T-helper 2 cell treated with Interferon-gamma antibody and Interleukin-4, amounts not matched to agents 100 ng/mL and 5 ng/mL, for 36 hours (primary cell): ENCODE results near the gene FSTL3. TPM values are rescaled to one million over a fixed set of nuclear protein-coding genes. Genes with fewer than 3 reads are reported as not detected.

ENCODE experiments used
- intact Hi-C: fragments of 100-400 bp; cut with micrococcal nuclease; formaldehyde crosslinking; loops from one replicate; pipeline ENCODE4 v1.15.1; 2023
- total RNA-seq: library from RNA; stranded (reverse); gene quantifications from 2 replicates; pipeline ENCODE4 v1.2.3, GENCODE V29; 2022

FSTL3 gene
- total RNA-seq, 1 donor from 2014 or later = 3.3 TPM

- intact Hi-C loops = no loop called here
Measured at GRCh38 chr19:644789-645188, 31.4 kb upstream of the FSTL3 start.

DNA sequence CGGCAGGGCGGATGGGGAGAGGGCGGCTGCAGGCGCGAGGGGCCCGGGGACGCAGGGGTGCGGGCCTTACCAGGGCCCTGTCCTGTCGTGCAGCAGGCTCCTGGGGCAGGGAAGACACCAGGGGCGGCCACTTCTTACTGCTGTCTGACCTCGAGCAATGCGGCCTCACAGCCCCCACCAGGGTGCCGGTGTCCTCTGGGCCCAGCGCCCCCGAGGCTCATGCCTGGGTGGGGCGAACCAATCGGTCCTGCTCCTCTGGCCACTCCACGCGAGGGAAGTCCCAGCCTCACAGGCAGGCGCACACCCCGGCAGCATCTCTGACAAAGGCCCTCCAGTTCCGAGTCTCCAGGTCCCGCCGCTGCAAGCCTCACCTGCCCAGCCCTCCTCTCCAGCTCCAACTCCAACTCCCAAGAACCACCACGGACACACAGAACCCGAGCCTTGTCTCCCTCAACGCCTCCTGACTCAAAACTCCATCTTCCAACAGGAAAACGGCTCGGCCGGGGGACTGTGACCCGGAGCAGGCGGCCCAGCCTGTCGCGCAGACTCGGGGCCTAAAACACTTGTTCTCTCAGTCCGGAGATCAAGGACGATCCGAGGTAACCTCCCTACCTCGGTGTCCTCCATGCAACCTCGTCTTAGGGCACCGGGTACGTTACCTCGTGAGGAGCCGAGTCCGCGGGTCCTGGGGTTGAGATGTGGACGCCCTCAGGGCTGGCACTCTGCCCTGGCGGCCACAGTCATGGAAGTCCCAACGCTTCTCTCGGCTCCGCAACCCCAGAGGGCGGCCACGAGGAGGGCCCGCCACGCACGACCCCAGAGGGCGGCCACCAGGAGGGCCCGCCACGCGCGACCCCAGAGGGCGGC is 30.0 kb upstream of the FSTL3 start:
- intact Hi-C loops = no loop called here

DNA sequence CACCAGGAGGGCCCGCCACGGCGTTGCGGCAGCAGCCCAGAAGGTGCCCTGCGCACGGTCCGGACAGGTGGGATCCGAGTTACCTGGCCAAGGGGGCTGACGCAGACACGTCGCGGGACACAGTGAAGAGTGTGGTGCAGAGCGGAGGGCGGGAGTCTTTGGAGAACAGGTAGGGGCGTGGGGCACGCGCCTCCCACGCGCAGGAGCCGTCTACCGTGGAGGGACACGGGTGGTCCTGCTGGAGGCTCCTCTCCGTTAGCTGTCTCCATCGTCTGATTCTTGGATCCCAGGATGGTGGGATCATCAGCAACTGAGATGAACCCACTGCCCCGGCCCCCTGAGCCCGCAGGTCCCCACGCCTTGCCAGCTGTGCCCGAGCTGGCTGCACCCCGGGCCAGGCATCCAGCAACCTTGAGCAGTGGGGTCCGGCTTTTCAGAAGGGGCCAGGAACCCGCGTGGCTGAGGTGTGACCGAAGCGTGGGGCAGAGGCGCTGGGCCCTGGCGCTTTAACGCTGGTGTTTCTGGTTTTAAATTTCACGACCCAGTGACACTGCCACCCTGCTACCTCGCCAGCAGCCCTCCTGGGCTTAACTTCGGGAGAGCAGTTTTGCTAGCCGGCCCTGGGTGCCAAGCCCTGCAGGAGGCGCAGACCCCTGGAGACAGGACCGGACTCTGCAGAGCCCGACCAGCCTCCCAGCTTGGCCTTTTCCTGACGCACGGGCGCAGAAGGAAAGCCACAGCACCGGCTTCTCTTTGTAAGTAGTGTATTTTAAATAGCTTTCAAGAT is 29.2 kb upstream of the FSTL3 start:
- intact Hi-C loops = no loop called here

- intact Hi-C loops = no loop called here
Measured at GRCh38 chr19:647566-648284, 28.5 kb upstream of the FSTL3 start.

DNA sequence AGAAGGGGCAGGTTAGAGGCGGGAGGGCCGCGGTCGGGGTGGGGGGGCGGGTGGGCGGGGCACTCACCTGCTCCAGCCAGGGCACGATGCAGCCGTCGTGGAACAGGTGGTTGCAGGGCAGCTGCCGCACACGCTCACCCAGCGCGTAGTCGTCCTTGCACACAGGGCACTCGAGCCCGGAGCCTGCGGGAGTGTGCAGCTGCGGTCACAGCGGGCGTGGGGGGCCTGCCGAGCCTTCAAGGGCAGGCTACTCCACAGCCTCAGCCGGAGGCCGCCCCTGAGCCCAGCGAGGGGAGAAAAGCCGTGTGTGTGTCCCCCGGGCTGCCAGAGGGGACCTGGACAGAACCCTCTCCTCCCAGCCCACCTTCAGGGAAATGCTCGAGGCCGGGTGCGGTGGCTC is 27.9 kb upstream of the FSTL3 start:
- intact Hi-C loops = no loop called here

- intact Hi-C loops = no loop called here
Measured at GRCh38 chr19:648904-649801, 27.0 kb upstream of the FSTL3 start.

- intact Hi-C loops = no loop called here
Measured at GRCh38 chr19:650121-650520, 26.1 kb upstream of the FSTL3 start.

DNA sequence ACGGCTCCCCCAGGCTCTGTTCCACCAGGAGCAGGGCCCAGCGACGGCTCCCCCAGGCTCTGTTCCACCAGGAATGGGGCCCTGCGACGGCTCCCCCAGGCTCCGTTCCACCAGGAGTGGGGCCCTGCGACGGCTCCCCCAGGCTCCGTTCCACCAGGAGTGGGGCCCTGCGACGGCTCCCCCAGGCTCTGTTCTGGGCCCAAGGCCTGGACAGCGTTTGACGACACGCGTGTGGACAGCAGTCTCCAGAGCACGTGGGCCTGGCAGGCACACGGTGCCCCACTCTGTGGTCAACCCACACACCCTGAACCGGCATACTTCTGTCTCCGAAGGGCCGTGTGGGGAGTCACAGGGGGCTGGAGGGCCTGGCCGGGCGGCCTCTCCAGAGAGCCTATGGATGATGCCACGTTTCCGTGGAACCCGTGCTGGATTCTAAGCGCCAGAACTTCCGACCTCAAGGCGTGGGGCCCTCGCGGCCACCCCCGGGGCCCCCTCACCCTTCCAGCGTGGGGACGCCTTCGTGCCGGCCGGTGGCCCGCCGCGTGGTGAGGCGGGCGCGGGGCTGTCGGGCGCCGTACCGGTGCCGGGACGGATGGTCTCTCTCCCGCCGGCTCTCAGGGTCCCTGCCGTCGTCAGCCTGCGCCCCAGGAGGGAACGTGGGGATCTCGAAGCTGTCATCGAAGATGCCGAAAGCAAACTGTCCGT is 24.9 kb upstream of the FSTL3 start:
- intact Hi-C loops = no loop called here

- intact Hi-C loops = no loop called here
Measured at GRCh38 chr19:651991-652390, 24.2 kb upstream of the FSTL3 start.

DNA sequence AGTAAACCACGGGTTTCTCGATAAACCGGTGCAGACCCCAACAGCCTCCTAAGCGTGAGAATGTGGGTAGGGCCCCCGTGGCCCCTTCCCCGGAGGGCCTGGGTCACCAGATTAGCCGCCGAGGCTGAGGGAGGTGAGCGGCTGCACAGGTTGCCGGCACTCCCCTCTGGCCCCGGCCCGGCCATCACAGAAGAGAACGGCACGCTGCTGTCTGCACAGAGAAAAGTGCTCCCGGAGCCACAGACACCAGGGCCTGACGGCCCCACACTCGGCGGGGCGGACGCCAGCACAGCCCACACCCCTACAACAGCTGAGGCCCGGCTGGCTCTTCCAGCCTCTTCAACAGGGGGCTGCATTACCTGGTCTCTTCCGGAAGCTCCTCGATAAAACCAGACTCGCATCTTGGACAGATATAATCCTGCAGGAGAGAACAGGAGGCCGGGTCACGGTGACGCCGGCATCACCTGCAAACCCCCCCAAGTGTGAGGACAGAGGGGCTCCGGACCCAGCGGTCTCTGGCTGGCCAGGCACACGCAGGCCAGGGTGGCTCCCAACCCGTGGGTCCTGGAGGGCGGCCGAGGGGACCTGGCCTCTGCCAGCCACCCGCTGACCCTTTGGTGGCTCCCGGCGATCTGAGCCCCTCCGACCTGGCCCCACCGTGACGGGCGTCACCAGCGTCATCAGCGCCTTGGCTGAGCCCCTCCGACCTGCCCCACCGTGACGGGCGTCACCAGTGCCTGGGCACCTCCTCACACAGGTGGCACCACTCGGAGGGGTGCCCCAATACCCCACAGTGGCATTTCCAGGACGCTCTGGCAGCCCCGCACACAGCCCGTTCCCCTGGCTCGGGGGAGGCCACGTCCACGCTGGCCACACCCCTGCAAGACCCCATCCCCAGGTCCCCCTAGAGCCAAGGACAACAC is 23.5 kb upstream of the FSTL3 start:
- intact Hi-C loops = no loop called here

- intact Hi-C loops = no loop called here
Measured at GRCh38 chr19:653425-653824, 22.8 kb upstream of the FSTL3 start.

- intact Hi-C loops = no loop called here
Measured at GRCh38 chr19:655691-656090, 20.5 kb upstream of the FSTL3 start.

DNA sequence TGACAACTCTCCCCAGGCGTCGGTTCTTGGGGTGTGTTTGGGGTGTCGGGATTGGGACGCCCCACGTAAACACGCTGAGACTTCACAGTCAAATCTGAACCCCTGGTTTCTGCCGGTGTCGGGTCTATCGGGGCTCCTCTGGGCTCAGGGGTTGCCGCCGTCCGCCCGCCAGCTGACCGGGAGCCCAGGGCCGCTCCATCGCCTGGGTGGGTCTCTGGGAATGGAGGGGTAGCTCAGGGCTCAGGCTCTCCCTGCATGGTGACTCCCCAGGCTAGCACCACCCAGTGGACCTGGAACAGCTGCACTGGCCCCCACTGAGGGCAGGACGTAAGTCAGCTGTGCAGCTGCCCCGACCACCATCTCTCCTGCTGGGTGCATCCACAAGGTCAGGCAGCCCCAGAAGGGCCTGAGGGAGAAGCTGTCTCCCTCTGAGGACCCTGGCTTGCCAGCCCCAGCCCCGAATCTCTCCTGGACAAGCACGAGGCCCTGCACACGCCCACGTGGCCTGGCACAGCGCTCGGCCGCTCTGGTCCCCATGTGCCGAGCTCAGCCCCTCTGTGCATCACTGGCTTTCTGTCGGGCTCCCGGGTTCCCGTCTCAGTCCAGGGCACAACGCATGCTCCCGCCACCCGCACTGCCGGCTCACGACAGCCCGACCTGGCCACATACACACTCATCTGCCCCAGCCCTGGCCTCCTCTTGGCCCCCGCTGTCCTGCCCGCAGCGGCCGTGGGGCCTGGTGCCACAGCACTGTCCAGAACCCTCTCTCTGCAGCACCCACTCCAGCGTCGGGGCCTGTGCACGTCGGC is 19.2 kb upstream of the FSTL3 start:
- intact Hi-C loops = no loop called here

DNA sequence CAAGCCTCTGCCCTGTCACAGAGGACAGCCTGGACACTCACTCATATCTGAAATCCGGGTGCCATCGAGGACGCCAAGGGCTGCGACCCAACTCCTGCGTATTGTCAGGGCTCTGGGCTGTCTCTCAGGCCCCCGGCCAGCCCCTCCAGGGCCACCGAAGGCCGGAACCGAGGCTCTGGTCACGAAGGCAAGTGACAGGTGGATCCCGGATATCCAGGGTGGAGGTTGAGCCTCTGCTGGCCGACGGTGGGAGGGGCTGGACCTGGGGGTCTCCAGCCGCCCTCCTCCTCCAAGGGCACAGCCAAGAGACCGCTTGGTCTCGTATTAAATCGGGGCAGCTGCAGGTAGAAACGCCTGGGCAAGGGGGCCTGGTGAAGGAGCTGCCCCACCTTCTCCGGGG is 18.6 kb upstream of the FSTL3 start:
- intact Hi-C loops = no loop called here

GRCh38 chr19:658059-658839 is 17.9 kb upstream of the FSTL3 start:
- intact Hi-C loops = no loop called here

DNA sequence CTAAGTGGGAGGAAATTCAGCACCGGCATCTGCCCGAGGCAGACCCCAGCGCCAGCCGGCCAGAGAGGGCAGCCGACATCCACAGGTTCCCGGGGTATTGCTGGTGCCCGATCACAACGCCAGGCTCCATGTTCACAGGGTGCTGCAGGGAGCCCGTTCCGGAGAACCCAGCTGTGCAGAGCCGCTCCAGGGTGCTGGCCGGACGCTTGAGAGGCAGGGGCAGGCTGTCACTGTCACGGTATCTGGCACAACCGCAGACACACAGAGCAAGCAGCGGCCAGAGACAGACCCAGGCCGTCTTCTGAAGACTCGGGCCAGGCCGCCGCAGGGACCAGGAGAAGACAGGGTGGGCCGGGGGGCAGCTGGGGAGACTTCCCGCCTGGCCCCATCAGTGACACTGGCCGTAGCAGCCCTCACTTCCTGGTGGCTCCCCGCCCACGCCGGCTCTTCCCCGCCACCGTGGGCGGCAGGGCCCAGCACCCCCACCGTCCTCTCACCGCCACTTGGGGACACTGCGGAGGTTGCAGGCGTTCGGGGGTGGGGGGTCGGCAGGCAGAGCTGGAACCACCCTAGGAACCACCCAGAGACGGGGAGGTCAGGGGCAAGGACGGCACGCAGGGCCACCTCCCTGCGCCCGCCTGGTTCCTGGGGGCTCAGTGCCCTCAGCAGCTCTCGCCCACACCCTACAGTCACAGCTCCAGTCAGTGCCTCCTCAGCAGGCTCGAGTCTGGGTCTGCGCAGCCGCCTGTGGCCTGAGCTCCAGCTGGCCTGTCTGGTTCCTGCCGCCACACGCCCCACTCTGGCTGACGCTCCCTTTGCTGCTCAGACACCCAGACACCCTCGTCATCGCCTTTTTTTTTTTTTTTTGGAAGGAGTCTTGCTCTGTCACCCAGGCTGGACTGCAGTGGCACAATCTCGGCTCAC is 17.0 kb upstream of the FSTL3 start:
- intact Hi-C loops = no loop called here
